HG03521 (cell line): ENCODE results near the gene GEMIN4.

Experiments
- ATAC-seq: cut with Tn5 transposase; IDR thresholded peaks from one replicate; pipeline ENCODE4 v1.9.1; 2021; ENCODE audit warnings: mild to moderate bottlenecking, moderate library complexity; ENCODE audit not compliant: unreplicated experiment

Gene GEMIN4

DNA sequence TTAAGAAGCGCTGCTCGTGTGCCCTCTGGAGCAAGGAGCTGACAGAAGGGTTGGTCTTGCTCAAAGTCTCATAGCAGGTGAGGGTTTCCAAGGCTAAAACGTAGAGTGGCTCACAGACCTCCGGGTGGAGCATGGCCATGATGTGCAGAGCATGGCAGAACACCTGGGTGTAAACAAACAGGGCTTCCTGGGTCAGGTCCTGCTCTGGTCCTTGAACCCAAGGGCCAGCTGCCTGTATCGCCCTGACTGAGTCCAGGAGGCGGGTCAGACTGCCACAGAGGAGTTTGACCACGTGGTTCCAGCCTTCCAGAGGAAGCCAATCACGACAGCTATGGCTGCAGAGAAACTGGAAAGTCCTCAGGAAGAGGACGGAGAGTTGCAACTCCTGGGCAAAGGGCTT lies 7.1 kb downstream of the GEMIN4 start:
- ATAC-seq, result no peak

DNA sequence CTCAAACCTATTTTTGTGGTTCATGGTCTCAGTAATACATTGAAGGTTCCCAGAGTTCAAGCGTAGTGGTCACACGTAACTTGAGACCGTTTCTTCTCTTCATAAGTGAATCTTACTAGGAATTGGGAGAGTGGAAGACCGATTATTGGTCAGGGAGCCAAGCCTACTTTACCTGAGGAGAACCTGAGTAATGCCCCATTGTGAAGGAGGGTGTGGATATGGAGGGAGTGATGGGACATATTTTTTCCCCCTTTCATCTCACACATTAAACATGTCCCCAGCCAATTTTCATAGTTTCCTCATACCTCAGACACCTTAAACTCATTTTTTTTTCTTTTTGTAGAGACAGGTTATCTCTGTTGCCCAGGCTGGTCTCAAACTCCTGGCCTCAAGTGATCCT lies 8.9 kb downstream of the GEMIN4 start:
- ATAC-seq, result no peak

DNA sequence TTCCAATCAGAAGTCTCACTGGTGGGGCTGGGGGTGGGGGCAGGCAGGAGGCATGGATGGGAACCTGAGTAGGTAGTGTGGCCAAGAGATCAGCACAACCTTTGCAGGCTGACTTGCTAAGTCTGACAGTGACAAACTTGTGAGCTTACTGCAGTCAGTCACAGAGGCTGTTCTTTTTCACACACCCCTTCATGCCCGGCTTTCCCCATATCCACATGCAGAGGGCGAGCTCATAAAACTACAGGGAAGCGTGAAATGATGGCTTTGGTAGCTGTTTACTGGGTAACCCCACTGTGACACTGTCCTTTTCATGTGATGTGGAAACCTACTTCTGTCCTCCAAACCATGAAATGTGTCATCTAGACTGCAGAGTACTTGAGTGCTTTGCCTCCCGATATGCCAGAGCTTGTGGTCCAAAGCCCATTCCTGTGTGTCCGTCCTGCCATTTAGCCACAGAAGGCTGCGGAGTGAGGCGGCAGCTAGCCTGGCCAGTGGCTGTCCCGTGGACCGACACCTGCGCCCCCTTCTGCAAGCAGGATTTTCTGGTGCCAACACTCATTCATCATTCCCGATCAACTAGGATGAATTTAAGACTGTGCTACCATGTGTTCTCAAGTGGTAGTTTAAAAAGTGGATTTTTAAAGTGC lies 9.8 kb downstream of the GEMIN4 start:
- ATAC-seq, result no peak

DNA sequence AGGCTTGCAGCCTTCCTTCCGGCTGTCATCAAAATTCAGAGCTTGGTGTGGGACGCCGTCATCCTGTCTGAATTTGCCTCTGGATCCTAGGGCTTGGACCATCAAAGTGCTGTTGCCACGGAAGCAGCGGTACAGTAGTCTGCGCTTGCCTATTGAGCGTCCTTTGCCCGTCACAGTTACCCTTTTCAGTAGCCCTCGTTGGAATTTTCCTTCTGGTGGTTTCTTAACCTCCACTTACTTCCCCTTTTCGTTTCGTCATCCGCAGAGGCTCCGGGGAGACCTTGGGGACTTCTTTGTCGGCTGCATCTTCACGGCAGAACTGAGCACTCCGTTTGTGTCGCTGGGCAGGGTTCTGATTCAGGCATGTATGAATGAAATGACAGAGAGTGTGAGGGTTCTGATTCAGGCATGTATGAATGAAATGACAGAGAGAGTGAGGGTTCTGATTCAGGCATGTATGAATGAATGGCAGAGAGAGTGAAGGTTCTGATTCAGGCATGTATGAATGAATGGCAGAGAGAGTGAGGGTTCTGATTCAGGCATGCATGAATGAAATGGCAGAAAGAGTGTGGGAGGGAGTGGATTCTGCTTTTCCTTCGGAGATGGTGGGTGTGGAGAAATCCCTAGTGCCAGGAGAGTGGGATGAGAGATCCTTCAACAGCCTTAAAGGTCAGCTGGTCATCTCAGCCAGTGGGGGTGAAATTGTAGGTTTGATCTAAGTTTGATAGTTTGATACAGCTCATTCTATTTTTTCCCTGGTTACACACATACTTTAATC lies 11.6 kb downstream of the GEMIN4 start:
- ATAC-seq, result peak; percentile 73

DNA sequence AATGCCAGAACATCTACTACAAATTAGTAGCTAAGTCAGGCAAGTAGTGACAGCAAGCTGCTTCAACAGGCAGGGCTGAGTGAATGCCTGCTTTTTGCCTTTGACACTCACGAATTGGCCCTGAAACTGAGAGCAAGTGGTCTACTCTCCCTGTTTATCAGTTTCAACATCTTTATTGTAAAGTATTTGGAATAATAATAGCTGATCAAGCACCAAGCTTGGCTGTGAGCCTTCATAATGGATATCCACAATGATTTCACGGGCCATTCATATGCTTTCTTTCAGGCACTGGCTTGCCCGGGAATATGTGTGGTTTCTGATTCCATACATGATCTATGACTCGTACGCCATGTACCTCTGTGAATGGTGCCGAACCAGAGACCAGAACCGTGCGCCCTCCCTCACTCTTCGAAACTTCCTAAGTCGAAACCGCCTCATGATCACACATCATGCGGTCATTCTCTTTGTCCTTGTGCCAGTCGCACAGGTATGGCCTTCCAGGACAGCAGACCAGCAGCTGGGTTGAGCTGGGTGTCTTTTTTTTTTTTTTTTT lies 14.4 kb downstream of the GEMIN4 start:
- ATAC-seq, result no peak

DNA sequence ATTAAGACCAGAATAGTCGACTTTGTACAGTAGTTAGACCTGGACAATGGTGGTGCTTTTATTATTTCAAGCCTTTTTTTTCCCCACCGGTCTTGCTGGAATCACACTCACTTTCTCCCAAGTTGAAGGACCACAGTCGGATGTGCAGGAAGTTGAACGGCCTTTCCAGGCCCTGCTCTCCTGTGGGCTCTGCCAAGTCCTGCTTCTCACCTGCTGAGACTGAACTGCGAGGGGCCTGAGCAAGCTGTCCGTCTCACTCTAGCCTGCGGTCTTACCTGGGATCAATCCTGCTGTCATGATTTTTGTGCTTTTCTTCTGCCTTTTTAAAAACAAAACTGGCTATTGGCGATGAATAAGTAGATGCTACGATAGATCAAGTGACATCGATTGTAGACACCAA lies 18.3 kb downstream of the GEMIN4 start:
- no peak for ATAC-seq

DNA sequence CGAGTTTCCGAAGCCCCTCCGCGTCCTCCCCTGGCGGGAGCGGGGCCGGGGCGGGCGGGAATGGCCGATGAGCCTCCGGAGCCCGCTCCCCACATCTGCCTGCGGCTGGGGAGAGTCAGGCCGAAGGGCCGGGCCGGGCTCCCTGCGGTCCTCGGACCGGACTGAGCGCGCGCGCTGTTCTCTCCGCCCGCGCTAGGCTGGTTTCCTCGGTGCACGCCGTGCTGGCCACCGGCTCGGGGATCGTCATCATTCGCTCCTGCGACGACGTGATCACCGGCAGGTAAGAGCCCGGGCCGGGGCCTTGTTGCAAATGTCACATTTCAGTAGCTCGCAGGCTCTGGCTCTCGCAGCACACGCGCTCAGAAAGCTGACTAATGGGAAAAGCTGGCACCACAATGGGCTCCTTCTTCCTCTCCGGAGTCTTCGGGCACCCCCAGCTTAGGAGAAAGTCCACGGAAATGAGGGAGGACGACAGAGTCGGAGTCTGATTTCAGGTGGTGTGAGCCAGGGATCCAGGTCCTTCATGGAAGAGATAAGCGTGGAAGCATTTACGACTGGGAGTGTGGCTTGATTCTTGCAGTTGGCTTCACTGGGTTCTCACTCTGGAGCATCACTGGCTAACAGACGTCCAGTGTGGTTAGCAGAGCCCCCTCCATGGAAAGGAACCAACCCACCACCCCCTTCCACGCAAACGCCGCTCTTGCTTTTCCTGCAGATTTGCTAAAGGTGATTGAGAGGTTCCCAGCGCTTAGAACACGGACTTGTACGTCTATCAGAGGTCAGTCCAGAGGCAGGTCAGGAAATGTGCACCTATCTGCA lies 19.0 kb downstream of the GEMIN4 start:
- ATAC-seq, result peak; percentile 34

DNA sequence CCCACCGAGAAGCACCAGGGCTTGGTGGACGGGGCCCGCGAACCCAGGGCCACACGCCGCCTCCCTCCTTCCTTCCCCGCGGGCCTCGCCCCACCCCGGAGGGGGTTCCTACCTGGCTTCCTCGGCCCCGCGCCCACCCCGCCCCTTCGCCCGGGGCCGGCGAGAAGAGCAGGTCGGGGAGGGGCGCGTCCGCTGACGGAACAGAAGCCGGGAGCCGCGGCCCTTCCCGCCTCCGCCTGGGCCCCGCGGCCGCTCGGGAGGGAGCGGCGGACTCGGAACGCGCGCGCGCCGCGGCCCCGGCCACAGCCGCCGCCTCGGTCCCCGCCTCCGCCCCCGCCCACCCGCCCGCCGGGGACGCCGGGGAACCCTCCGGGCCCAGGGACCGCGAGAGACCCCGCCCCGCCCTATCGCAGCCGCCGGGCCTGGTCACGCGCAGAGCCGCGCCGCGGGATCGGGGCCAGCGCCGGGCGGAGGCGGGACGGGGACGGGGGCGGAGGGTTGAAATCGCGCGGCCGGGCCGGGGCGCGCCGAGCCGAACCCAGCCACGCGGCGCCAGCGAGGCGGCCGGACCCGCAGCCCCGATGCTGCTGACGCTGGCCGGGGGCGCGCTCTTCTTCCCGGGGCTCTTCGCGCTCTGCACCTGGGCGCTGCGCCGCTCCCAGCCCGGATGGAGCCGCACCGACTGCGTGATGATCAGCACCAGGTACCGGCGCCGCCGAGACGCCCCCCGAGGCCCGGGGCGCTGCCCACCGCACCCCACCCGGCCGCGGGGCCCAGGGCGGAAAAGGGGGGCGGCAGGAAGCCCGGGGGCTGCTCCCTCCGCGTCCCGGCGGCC lies 19.8 kb downstream of the GEMIN4 start, which contains the start of gene TLCD3A:
Gene TLCD3A, plus strand, starts transcription at position 530 of the 835 bp plus-strand sequence. Its CDS starts 52 bp downstream, at position 582.
- ATAC-seq, result peak; percentile 41

DNA sequence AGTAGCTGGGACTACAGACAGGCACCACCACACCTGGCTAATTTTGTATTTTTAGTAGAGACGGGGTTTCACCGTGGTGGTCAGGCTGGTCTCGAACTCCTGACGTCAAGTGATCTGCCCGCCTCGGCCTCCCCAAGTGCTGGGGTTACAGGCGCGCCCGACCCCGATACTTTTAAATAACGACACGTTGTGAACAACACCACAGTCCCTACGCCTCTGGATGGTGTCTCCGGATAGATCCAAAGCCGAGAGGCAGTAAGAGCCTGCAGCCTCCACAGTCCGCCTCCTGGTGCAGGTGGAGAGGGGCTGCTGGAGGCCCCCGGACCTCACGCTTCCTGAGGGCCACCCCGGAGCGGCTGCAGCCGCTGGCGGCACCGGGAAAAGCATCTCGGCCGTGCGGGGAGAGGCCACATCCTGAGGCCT lies 20.4 kb downstream of the GEMIN4 start:
- no peak for ATAC-seq

DNA sequence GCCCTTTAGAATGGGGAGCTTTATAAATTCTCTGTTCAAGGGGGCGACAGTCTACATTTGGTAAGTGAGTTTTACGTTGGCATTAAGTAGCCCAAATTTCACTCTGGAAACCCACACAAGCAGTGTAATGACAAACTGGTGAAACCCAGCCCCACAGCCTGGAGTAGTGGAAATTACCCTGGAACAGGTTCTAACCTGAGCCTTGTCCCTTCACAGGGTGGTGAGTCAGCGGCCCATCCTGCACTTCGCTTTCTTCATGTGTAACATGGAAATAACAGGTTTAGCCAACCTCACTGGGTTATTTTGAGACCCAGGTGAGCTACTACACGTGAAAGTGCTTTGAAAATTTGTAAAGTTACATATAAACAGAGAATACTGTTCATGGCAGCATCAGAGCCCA lies 23.2 kb downstream of the GEMIN4 start:
- ATAC-seq, result no peak

DNA sequence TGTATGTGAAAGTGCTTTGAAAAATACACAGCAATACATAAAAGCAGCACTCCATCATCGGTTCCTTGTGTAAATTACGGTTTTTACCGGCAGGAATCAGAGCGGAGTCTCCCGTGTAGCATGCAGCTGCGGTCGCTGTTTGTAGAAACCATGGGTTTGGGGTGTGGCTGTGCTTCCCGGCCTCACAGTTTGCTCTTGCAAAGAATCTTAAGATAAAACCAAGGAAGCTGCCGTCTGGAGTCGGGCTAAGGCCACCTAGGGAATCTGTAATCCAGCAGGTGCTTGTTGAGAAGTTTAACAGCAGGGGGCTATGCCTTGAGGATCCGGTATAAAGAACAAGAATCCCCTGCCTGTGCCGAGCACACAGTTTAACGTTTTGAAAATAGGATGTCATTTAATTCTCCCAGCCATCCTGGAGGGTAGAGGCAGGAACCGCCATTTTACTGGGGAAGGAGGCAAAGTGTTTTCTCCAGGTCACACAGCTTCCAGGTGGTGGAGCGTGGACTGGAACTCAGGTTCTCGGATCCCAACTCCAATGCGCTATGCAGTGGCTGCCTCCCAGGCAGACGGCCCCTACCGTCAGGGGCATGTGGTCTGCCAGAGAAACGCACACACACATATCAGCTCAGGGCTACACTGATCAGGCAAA lies 25.7 kb downstream of the GEMIN4 start:
- ATAC-seq, result no peak

DNA sequence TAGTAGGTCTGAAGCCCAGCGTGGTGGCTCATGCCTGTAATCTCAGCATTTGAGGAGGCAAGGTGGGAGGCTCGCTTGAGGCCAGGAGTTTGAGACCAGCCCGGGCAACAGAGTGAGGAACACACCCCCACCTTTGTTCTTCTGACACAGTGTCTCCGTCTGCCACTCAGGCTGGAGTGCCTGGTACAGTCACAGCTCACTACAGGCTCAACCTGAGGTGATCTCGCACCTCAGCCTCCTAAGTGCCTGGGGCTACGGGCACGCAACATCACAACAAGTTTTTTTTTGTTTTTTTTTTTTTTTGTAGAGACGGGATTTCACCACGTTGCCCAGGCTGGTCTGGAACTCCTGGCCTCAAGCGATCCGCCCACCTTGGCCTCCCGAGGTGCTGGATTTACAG lies 26.3 kb downstream of the GEMIN4 start:
- ATAC-seq, result no peak

DNA sequence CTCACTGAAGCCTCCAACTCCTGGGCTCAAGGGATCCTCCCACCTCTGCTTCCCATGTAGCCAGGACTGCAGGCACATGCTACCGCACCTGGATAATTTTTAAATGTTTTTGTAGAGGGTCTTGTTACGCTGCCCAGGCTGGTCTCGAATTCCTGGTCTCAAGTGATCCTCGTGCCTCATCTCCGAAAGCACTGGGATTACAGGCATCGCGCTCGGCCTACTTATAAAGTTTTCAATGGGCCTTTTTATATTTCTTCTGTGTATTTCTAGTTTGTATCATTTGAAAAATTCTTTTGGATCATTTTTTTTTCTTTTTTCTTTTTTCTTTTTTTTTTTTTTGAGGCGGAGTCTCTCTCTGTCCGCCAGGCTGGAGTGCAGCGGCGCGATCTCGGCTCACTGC lies 27.0 kb downstream of the GEMIN4 start:
- no peak for ATAC-seq

DNA sequence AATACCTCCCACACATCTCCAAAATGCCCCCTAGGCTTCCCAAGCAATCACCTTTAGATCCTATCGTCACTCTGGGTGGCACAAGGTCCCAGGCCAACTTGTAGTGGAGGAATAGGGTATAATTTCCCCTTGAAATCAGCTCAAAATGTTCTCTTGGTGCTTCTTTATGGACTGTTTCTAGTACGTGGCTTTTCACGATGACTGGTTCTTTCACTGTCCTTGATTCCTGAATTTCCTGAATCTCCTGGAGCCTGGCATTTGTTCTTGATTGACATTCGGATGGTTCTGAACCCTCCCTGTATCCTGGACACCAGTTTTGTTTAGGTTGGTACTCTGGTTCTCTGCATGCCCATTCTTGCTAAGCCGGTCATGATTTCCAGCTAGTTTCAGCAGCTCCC lies 30.5 kb downstream of the GEMIN4 start:
- no peak for ATAC-seq

DNA sequence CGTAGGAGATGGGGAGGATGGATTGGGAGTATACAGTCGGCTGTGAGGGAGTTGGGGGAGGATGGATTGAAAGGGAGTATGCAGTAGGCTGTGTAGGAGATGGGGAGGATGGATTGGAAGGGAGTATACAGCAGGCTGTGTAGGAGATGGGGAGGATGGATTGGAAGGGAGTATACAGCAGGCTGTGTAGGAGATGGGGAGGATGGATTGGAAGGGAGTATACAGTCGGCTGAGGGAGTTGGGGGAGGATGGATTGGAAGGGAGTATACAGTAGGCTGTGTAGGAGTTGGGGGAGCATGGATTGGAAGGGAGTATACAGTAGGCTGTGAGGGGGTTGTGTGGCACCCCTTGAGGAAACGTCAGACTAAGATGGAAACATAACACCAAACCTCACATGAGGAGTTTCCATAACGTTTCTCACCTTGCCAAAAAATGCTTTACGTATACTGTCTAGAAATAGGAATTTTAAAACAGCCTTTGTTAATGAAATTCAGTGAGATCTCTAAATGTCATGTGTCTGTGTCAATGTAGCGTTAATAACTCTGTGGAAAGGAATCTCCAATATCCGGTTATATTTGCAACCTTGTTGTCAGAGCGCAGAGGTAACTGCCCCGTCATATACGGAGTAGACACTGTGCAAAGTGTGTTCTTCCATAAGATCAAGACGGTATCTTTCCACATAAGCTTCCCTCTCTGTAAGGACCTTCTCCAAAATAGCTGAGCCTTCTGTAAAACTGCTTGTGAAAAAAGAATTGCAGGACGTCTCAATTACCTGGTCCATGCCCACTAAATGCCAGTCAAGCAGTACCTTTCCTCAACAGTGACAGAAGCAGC lies 31.1 kb downstream of the GEMIN4 start:
- no peak for ATAC-seq

DNA sequence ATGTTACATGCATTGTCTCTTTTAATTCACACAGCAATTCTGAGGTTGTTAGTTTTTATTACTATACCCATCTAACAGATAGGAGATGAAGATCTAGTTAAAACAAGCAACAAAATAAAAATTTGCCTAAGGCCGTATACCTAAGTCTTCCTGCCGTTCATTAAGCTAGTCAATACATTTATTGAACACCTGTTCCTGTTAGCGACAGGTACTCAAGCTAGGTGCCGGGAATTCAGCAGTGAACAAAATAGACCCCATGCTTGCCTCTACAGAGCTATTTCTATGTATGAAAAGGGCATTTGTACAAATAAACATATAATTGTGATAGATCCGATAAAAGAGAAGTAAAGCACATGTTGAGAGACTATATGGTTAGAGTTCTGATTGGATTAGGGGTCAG lies 34.0 kb downstream of the GEMIN4 start:
- ATAC-seq, result no peak

DNA sequence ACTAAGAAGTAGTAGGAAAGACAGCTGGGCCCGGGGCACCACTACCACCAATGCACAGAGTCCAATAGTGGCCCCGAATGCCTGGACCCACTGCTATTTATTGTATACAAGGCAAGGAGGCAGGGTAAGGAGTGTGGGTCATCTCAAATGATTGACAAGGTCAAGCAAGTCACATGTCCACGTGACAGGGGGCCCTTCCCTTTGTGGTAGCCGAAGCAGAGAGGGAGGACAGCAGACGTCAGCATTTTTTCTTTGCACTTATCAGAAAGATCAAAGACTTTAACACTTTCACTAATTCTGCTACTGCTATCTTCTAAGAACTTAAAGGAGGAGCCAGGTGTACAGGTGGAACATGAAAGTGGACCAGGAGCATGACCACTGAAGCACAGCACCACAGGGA lies 43.9 kb downstream of the GEMIN4 start:
- ATAC-seq, result no peak

DNA sequence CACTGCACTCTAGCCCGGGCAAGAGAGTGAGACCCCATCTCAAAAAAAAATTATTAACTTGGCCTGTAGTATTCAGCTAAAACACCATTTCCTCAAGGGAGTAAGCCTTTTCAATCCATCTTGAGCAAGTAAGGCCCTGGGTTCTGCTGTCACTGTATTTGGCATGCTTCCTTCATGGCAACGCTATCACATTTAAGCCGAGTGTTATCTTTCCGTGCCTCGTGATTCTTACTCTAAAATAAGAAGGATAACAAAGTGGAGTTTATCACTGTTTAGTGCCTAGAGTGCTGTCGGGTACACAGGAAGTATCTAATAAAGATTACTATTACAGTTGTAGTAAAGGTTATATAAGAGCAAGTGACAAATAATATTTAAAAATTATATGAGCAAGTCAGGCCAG lies 46.2 kb downstream of the GEMIN4 start:
- ATAC-seq, result no peak

DNA sequence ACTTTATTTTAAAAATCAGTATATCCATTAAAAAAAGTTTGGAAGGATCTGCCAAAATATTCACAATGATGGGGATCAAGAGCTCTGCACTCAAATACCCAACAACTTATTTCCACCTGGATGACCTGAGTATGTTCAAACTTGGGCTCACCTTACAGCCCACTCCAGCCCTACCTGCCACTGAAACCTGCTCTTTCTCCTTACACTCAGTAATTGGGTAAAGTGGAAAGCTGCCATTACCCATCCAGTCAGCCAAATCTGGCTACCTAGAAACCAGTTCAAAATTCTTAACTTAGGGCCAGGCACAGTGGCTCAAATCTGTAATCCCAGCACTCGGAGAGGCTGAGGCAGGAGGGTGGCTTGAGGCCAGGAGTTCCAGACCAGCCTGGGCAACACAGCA lies 47.1 kb downstream of the GEMIN4 start:
- ATAC-seq, result no peak
